ENCODE results near the gene PREX1.

Gene PREX1

GRCh38 chr20:48722737-48723191, 105.0 kb downstream of the PREX1 start:
- no peak overlapping the region for H3K4me3 ChIP-seq (ENCODE audit: low read length)
- no peaks in the 10 kb centered on the region for H3K27me3 ChIP-seq (ENCODE audit: insufficient read depth, low read length)
- H3K9ac ChIP-seq (ENCODE audit: low read depth, low read length), result no peak overlapping the region
- no peaks in the 10 kb centered on the region for H3K9me3 ChIP-seq (ENCODE audit: insufficient read depth, low read depth, low read length)
- no peak overlapping the region for H3K27ac ChIP-seq (ENCODE audit: low read length)
- no peaks in the 10 kb centered on the region; the same call in 1 of the 2 replicates for H3K4me1 ChIP-seq (ENCODE audit: insufficient read depth, low read length)
- 0 out of 2 replicates have a peak, but pooled peaks cover 5% of the 10 kb centered on the region for H3K36me3 ChIP-seq (ENCODE audit: insufficient read depth, low read depth, low read length)

- no peaks in the 10 kb centered on the region for H3K9me3 ChIP-seq (ENCODE audit: insufficient read depth, low read depth, low read length)
- no peak overlapping the region for H3K27ac ChIP-seq (ENCODE audit: low read length)
- H3K36me3 ChIP-seq (ENCODE audit: insufficient read depth, low read depth, low read length), result 0 out of 2 replicates have a peak, but pooled peaks cover 5% of the 10 kb centered on the region
- no peaks in the 10 kb centered on the region; the same call in 1 of the 2 replicates for H3K4me1 ChIP-seq (ENCODE audit: insufficient read depth, low read length)
- no peak overlapping the region for H3K4me3 ChIP-seq (ENCODE audit: low read length)
- H3K27me3 ChIP-seq (ENCODE audit: insufficient read depth, low read length), result no peaks in the 10 kb centered on the region
- H3K9ac ChIP-seq (ENCODE audit: low read depth, low read length), result no peak overlapping the region
Measured at GRCh38 chr20:48722002-48722731, 105.6 kb downstream of the PREX1 start.

- Histone ChIP-seq H3K4me3 (ENCODE audit: low read length) (no peak overlapping the region), H3K9ac (ENCODE audit: low read depth, low read length) (no peak overlapping the region), H3K36me3 (ENCODE audit: insufficient read depth, low read depth, low read length) (0 out of 2 replicates have a peak, but pooled peaks cover 5% of the 10 kb centered on the region), H3K27ac (ENCODE audit: low read length) (no peak overlapping the region), H3K27me3 (ENCODE audit: insufficient read depth, low read length) (no peaks in the 10 kb centered on the region), H3K9me3 (ENCODE audit: insufficient read depth, low read depth, low read length) (no peaks in the 10 kb centered on the region), H3K4me1 (ENCODE audit: insufficient read depth, low read length) (no peaks in the 10 kb centered on the region; the same call in 1 of the 2 replicates)
Measured at GRCh38 chr20:48721324-48722001, 106.3 kb downstream of the PREX1 start.

- H3K9me3 ChIP-seq (ENCODE audit: insufficient read depth, low read depth, low read length), result no peaks in the 10 kb centered on the region
- no peak overlapping the region for H3K9ac ChIP-seq (ENCODE audit: low read depth, low read length)
- H3K4me3 ChIP-seq (ENCODE audit: low read length), result no peak overlapping the region
- no peaks in the 10 kb centered on the region; the same call in 1 of the 2 replicates for H3K4me1 ChIP-seq (ENCODE audit: insufficient read depth, low read length)
- no peak overlapping the region for H3K27ac ChIP-seq (ENCODE audit: low read length)
- 0 out of 2 replicates have a peak, but pooled peaks cover 2% of the 10 kb centered on the region for H3K36me3 ChIP-seq (ENCODE audit: insufficient read depth, low read depth, low read length)
- no peaks in the 10 kb centered on the region for H3K27me3 ChIP-seq (ENCODE audit: insufficient read depth, low read length)
Measured at GRCh38 chr20:48720256-48720985, 107.4 kb downstream of the PREX1 start.

- no peak overlapping the region for H3K9ac ChIP-seq (ENCODE audit: low read depth, low read length)
- no peak overlapping the region for H3K27ac ChIP-seq (ENCODE audit: low read length)
- H3K9me3 ChIP-seq (ENCODE audit: insufficient read depth, low read depth, low read length), result no peaks in the 10 kb centered on the region
- H3K4me1 ChIP-seq (ENCODE audit: insufficient read depth, low read length), result no peaks in the 10 kb centered on the region; the same call in 1 of the 2 replicates
- H3K4me3 ChIP-seq (ENCODE audit: low read length), result no peak overlapping the region
- no peaks in the 10 kb centered on the region for H3K27me3 ChIP-seq (ENCODE audit: insufficient read depth, low read length)
- no peaks in the 10 kb centered on the region for H3K36me3 ChIP-seq (ENCODE audit: insufficient read depth, low read depth, low read length)
Measured at GRCh38 chr20:48719598-48720255, 108.1 kb downstream of the PREX1 start.

GRCh38 chr20:48718786-48719578, 108.8 kb downstream of the PREX1 start:
- H3K4me3 ChIP-seq (ENCODE audit: low read length), result no peak overlapping the region
- no peaks in the 10 kb centered on the region for H3K9me3 ChIP-seq (ENCODE audit: insufficient read depth, low read depth, low read length)
- no peaks in the 10 kb centered on the region for H3K36me3 ChIP-seq (ENCODE audit: insufficient read depth, low read depth, low read length)
- H3K4me1 ChIP-seq (ENCODE audit: insufficient read depth, low read length), result no peaks in the 10 kb centered on the region; the same call in 1 of the 2 replicates
- H3K27ac ChIP-seq (ENCODE audit: low read length), result no peak overlapping the region
- H3K27me3 ChIP-seq (ENCODE audit: insufficient read depth, low read length), result no peaks in the 10 kb centered on the region
- H3K9ac ChIP-seq (ENCODE audit: low read depth, low read length), result no peak overlapping the region

GRCh38 chr20:48717680-48718223, 110.0 kb downstream of the PREX1 start:
- Histone ChIP-seq H3K9ac (ENCODE audit: low read depth, low read length) (no peak overlapping the region), H3K27me3 (ENCODE audit: insufficient read depth, low read length) (no peaks in the 10 kb centered on the region), H3K9me3 (ENCODE audit: insufficient read depth, low read depth, low read length) (no peaks in the 10 kb centered on the region), H3K27ac (ENCODE audit: low read length) (no peak overlapping the region), H3K4me3 (ENCODE audit: low read length) (no peak overlapping the region), H3K4me1 (ENCODE audit: insufficient read depth, low read length) (no peaks in the 10 kb centered on the region; the same call in 1 of the 2 replicates), H3K36me3 (ENCODE audit: insufficient read depth, low read depth, low read length) (no peaks in the 10 kb centered on the region)

GRCh38 chr20:48717095-48717672, 110.6 kb downstream of the PREX1 start:
- no peaks in the 10 kb centered on the region for H3K4me1 ChIP-seq (ENCODE audit: insufficient read depth, low read length)

GRCh38 chr20:48716541-48716940, 111.3 kb downstream of the PREX1 start:
- H3K36me3 ChIP-seq (ENCODE audit: insufficient read depth, low read depth, low read length), result no peaks in the 10 kb centered on the region
- no peaks in the 10 kb centered on the region for H3K4me1 ChIP-seq (ENCODE audit: insufficient read depth, low read length)
- no peak overlapping the region for H3K27ac ChIP-seq (ENCODE audit: low read length)
- no peaks in the 10 kb centered on the region for H3K27me3 ChIP-seq (ENCODE audit: insufficient read depth, low read length)
- H3K9ac ChIP-seq (ENCODE audit: low read depth, low read length), result no peak overlapping the region
- H3K9me3 ChIP-seq (ENCODE audit: insufficient read depth, low read depth, low read length), result no peaks in the 10 kb centered on the region
- H3K4me3 ChIP-seq (ENCODE audit: low read length), result no peak overlapping the region

More at GRCh38 chr20:48717095-48717672, 110.6 kb downstream of the PREX1 start:
- no peaks in the 10 kb centered on the region for H3K36me3 ChIP-seq (ENCODE audit: insufficient read depth, low read depth, low read length)
- no peak overlapping the region for H3K9ac ChIP-seq (ENCODE audit: low read depth, low read length)
- no peak overlapping the region for H3K4me3 ChIP-seq (ENCODE audit: low read length)
- no peak overlapping the region for H3K27ac ChIP-seq (ENCODE audit: low read length)
- no peaks in the 10 kb centered on the region for H3K9me3 ChIP-seq (ENCODE audit: insufficient read depth, low read depth, low read length)
- no peaks in the 10 kb centered on the region for H3K27me3 ChIP-seq (ENCODE audit: insufficient read depth, low read length)

- H3K4me1 ChIP-seq (ENCODE audit: insufficient read depth, low read length), result no peaks in the 10 kb centered on the region
- no peak overlapping the region for H3K27ac ChIP-seq (ENCODE audit: low read length)
Measured at GRCh38 chr20:48716086-48716485, 111.7 kb downstream of the PREX1 start.

More at GRCh38 chr20:48716086-48716485, 111.7 kb downstream of the PREX1 start:
- H3K9ac ChIP-seq (ENCODE audit: low read depth, low read length), result no peak overlapping the region
- no peaks in the 10 kb centered on the region for H3K9me3 ChIP-seq (ENCODE audit: insufficient read depth, low read depth, low read length)
- no peaks in the 10 kb centered on the region for H3K27me3 ChIP-seq (ENCODE audit: insufficient read depth, low read length)
- no peak overlapping the region for H3K4me3 ChIP-seq (ENCODE audit: low read length)
- H3K36me3 ChIP-seq (ENCODE audit: insufficient read depth, low read depth, low read length), result no peaks in the 10 kb centered on the region
